Neural cell (in vitro differentiated cells): ENCODE data around the gene NPW. TPM values are rescaled to one million over a fixed set of nuclear protein-coding genes. Genes with fewer than 3 reads are reported as not detected.

Experiments
- H2AFZ ChIP-seq: fragments of 200-600, 300-800 bp; sonication (generic), shearing (Covaris generic); 2 replicates; pipeline ENCODE4 v1.6.0; 2014; ENCODE audit warnings: low read depth, mild to moderate bottlenecking, antibody characterized with exemption, low read length, moderate library complexity
- H3F3A ChIP-seq: fragments of 200-600 bp; shearing (Covaris generic); 2 replicates; pipeline ENCODE4 v1.6.1; 2016; ENCODE audit warnings: mild to moderate bottlenecking, moderate library complexity, mixed read lengths, antibody characterized with exemption, low read length; ENCODE audit not compliant: insufficient read depth, poor library complexity, severe bottlenecking
- H3K27ac ChIP-seq: fragments of 200-600, 300-800 bp; sonication (generic), shearing (Covaris generic); 2 replicates; pipeline ENCODE4 v1.5.1; 2014; ENCODE audit warnings: mild to moderate bottlenecking, low read length, moderate library complexity
- H3K27me3 ChIP-seq: fragments of 300-800, 200-600 bp; sonication (generic), shearing (Covaris generic); 2 replicates; pipeline ENCODE4 v1.6.0; 2014; ENCODE audit warnings: mild to moderate bottlenecking, low read depth, low read length, moderate library complexity; ENCODE audit not compliant: insufficient read depth
- H3K36me3 ChIP-seq: fragments of 300-800, 200-600 bp; sonication (generic), shearing (Covaris generic); 2 replicates; pipeline ENCODE4 v1.5.1; 2014; ENCODE audit warnings: mild to moderate bottlenecking, antibody characterized with exemption, low read length, moderate library complexity; ENCODE audit not compliant: insufficient read depth
- H3K4me2 ChIP-seq: fragments of 300-800, 200-600 bp; sonication (generic), shearing (Covaris generic); 2 replicates; pipeline ENCODE4 v1.6.0; 2014; ENCODE audit warnings: mild to moderate bottlenecking, low read length
- H3K4me3 ChIP-seq: fragments of 300-800, 200-600 bp; sonication (generic), shearing (Covaris generic); 2 replicates; pipeline ENCODE4 v1.5.1; 2014; ENCODE audit warnings: mild to moderate bottlenecking, low read length, moderate library complexity
- H3K79me2 ChIP-seq: fragments of 200-600 bp; shearing (Covaris generic); replicated peaks from 2 replicates; pipeline ENCODE4 v1.6.0; 2014; ENCODE audit warnings: mild to moderate bottlenecking, low read length, moderate library complexity; ENCODE audit not compliant: insufficient read depth
- H3K9ac ChIP-seq: fragments of 300-800, 200-600 bp; sonication (generic), shearing (Covaris generic); 2 replicates; pipeline ENCODE4 v1.6.1; 2016; ENCODE audit warnings: mild to moderate bottlenecking, low read length, mixed read lengths
- H3K9me2 ChIP-seq: fragments of 200-600 bp; shearing (Covaris generic); 2 replicates; pipeline ENCODE4 v1.6.1; 2016; ENCODE audit warnings: mild to moderate bottlenecking, low read length, mixed read lengths; ENCODE audit not compliant: insufficient read depth
- H3K9me3 ChIP-seq: fragments of 200-600, 300-800 bp; sonication (generic), shearing (Covaris generic); 2 replicates; pipeline ENCODE4 v1.6.1; 2016; ENCODE audit warnings: mild to moderate bottlenecking, mixed run types, low read length, moderate library complexity, mixed read lengths
- H4K20me1 ChIP-seq: fragments of 200-600 bp; shearing (Covaris generic); 2 replicates; pipeline ENCODE4 v1.6.1; 2016; ENCODE audit warnings: mild to moderate bottlenecking, mixed run types; ENCODE audit not compliant: insufficient read depth
- EP300 ChIP-seq: fragments of 450-650 bp; conservative IDR thresholded peaks from 2 replicates; pipeline ENCODE4 v1.6.1; 2014; ENCODE audit warnings: antibody characterized with exemption, mild to moderate bottlenecking, moderate library complexity; ENCODE audit not compliant: poor library complexity, severe bottlenecking
- EZH2 ChIP-seq: fragments of 200-600, 300-800 bp; shearing (Covaris generic), sonication (generic); IDR thresholded peaks from 2 replicates; pipeline ENCODE4 v1.6.1; 2014; ENCODE audit warnings: antibody characterized with exemption, low read length, borderline replicate concordance, mild to moderate bottlenecking; ENCODE audit not compliant: insufficient read depth, poor library complexity, severe bottlenecking
- MXI1 ChIP-seq: fragments of 450-650 bp; conservative IDR thresholded peaks from 2 replicates; pipeline ENCODE4 v1.6.1; 2014; ENCODE audit warnings: antibody characterized with exemption, mild to moderate bottlenecking; ENCODE audit not compliant: poor library complexity, severe bottlenecking
- POLR2AphosphoS5 ChIP-seq: IDR thresholded peaks from 2 replicates; pipeline ENCODE4 v1.6.1; 2012
- RAD21 ChIP-seq: fragments of 450-650 bp; conservative IDR thresholded peaks from 2 replicates; pipeline ENCODE4 v1.6.1; 2014; ENCODE audit warnings: antibody characterized with exemption, mild to moderate bottlenecking, moderate library complexity
- SMC3 ChIP-seq: fragments of 450-650 bp; conservative IDR thresholded peaks from 2 replicates; pipeline ENCODE4 v1.6.1; 2014; ENCODE audit warnings: antibody characterized with exemption, mild to moderate bottlenecking, moderate library complexity; ENCODE audit not compliant: poor library complexity
- TAF1 ChIP-seq: IDR thresholded peaks from 2 replicates; pipeline ENCODE4 v1.6.1; 2012; ENCODE audit warnings: low read depth
- polyA plus RNA-seq: library from polyadenylated mRNA; depleted of rRNA; stranded (reverse); fragments of >200 nt; gene quantifications from 2 replicates; pipeline ENCODE4 v1.2.3, GENCODE V29; 2014
- TF ChIP-seq, protein P1 (sequence below): fragments of 450-650 bp; IDR thresholded peaks from 2 replicates; pipeline ENCODE4 v1.5.1; 2014; ENCODE audit warnings: antibody characterized with exemption, mild to moderate bottlenecking, moderate library complexity; ENCODE audit not compliant: poor library complexity, severe bottlenecking
- TF ChIP-seq, protein P2 (sequence below): IDR thresholded peaks from 2 replicates; pipeline ENCODE4 v1.6.1; 2012; ENCODE audit warnings: borderline replicate concordance

Gene NPW
- polyA plus RNA-seq, 1 donor from 2014 or later: not detected

DNA sequence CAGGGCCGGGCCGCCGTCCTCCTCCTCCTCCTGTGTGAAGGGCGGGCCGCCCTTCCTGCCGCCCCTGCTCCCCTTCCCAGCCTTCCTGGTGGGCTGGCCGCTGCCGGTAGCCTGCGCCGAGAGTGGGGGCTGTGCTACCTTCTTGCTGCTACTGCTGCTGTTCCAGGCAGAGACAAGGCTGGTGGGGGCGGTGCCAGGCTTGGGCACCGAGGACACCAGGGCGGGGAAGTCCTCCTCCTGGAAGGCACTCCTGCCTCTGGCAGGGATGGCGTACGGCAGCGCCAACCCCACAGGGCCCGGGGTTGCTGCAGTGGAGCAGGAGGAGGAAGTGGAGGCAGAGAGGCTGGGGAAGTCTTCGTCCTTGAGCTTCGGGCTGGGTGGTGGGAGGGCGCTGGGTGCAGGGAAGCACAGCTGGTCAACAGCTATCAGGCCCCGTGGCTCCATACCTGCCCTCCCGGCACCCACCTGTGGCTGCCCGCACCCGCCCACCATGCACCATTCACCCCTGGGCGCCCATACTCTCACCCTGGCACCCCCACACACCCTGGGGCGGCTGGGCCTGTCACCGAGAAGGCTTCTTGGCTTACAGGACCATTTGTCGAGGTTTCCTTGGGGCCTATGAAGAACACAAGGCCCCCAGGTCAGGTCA lies 19.6 kb upstream of the NPW start:
- Histone ChIP-seq H3F3A (no peaks in the 10 kb centered on the region), H3K27me3 (no peaks in the 10 kb centered on the region), H3K4me3 (no peak overlapping the region), H3K9ac (no peak overlapping the region), H3K36me3 (no peaks in the 10 kb centered on the region), H4K20me1 (no peaks in the 10 kb centered on the region), H3K79me2 (no peaks in the 10 kb centered on the region), H3K9me2 (no peaks in the 10 kb centered on the region), H3K4me2 (no peak overlapping the region), H2AFZ (no peak overlapping the region), H3K27ac (no peak overlapping the region), H3K9me3 (no peaks in the 10 kb centered on the region)
- TF ChIP-seq SMC3 (no peak), MXI1 (no peak), RAD21 (no peak), EZH2 (no peak), POLR2AphosphoS5 (no peak), TAF1 (no peak), EP300 (no peak)
- TF ChIP-seq, protein P1, sequence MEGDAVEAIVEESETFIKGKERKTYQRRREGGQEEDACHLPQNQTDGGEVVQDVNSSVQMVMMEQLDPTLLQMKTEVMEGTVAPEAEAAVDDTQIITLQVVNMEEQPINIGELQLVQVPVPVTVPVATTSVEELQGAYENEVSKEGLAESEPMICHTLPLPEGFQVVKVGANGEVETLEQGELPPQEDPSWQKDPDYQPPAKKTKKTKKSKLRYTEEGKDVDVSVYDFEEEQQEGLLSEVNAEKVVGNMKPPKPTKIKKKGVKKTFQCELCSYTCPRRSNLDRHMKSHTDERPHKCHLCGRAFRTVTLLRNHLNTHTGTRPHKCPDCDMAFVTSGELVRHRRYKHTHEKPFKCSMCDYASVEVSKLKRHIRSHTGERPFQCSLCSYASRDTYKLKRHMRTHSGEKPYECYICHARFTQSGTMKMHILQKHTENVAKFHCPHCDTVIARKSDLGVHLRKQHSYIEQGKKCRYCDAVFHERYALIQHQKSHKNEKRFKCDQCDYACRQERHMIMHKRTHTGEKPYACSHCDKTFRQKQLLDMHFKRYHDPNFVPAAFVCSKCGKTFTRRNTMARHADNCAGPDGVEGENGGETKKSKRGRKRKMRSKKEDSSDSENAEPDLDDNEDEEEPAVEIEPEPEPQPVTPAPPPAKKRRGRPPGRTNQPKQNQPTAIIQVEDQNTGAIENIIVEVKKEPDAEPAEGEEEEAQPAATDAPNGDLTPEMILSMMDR: no peak
- TF ChIP-seq, protein P2, sequence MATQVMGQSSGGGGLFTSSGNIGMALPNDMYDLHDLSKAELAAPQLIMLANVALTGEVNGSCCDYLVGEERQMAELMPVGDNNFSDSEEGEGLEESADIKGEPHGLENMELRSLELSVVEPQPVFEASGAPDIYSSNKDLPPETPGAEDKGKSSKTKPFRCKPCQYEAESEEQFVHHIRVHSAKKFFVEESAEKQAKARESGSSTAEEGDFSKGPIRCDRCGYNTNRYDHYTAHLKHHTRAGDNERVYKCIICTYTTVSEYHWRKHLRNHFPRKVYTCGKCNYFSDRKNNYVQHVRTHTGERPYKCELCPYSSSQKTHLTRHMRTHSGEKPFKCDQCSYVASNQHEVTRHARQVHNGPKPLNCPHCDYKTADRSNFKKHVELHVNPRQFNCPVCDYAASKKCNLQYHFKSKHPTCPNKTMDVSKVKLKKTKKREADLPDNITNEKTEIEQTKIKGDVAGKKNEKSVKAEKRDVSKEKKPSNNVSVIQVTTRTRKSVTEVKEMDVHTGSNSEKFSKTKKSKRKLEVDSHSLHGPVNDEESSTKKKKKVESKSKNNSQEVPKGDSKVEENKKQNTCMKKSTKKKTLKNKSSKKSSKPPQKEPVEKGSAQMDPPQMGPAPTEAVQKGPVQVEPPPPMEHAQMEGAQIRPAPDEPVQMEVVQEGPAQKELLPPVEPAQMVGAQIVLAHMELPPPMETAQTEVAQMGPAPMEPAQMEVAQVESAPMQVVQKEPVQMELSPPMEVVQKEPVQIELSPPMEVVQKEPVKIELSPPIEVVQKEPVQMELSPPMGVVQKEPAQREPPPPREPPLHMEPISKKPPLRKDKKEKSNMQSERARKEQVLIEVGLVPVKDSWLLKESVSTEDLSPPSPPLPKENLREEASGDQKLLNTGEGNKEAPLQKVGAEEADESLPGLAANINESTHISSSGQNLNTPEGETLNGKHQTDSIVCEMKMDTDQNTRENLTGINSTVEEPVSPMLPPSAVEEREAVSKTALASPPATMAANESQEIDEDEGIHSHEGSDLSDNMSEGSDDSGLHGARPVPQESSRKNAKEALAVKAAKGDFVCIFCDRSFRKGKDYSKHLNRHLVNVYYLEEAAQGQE: no peak

DNA sequence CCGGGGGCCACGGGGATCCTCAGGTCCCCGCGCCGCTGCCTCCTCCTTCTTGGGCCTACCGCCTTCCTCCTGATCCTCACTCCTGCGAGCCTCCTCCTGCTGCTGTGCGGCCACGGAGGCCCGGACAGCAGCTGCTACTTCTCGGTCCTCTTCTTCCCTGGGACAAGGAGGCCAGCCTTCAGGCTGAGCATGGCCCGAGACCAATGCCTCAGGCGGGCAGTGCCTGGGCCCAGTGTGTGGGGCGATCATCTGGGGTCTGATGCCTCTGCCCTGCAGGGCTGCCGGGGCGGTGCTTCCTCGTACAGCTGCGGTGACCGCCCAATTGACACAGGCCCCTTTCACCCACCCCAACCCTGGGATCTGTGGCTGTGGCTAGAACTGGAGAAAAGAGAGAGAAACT lies 18.6 kb upstream of the NPW start:
- Histone ChIP-seq H3K4me3 (no peak overlapping the region), H3K27ac (no peak overlapping the region), H3K9me3 (no peaks in the 10 kb centered on the region), H3K9ac (no peak overlapping the region), H3K79me2 (peaks cover 7% of the 10 kb centered on the region), H2AFZ (no peak overlapping the region), H3F3A (no peaks in the 10 kb centered on the region), H3K27me3 (no peaks in the 10 kb centered on the region), H3K9me2 (no peaks in the 10 kb centered on the region), H4K20me1 (no peaks in the 10 kb centered on the region), H3K36me3 (no peaks in the 10 kb centered on the region), H3K4me2 (no peak overlapping the region)
- TF ChIP-seq MXI1: no peak
- TF ChIP-seq SMC3: no peak
- no peak for TF ChIP-seq POLR2AphosphoS5
- TF ChIP-seq EZH2: no peak
- TF ChIP-seq, protein P2: no peak
- TF ChIP-seq TAF1: no peak
- no peak for TF ChIP-seq EP300
- no peak for TF ChIP-seq RAD21
- TF ChIP-seq, protein P1: no peak
